KBM-7 (cell line): ENCODE measurements around the gene SMYD5.
A peak's percentile ranks its signal among the peaks of the same experiment; 100 is the strongest.
"Not testable (repeated sequence)": the region's sequence is repeated elsewhere in the genome, so short reads cannot be mapped to it uniquely, and the experiment has no call there.

Experiments used
- DNase-seq: peaks from one replicate; pipeline ENCODE4 v3.0.0-alpha.2; 2015
- in situ Hi-C: fragments of 300-500 bp; cut with MboI; formaldehyde crosslinking; loops from 2 replicates; pipeline ENCODE4 v1.14.3; 2020; ENCODE audit warnings: low sequenced_read_pairs, low pct_unique_long_range_greater_than_20kb, mixed read lengths

Gene SMYD5

DNA sequence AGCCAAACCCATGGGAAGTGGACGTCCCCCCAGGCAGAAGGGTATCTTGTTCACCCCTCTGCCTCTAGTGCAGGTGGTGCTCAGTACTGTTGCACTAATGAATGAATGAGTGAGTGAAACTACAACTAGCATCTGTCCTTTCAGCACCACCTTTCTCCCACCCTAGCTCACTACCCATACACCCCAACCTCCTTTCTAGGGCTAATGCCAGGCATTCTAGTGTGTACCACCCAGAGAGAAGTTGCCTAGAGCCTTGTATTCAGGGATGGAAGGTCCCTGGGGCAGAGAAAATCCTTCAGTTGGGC lies 42.5 kb downstream of the SMYD5 start:
- in situ Hi-C loops = no loop called here
- DNase-seq = no peak

DNA sequence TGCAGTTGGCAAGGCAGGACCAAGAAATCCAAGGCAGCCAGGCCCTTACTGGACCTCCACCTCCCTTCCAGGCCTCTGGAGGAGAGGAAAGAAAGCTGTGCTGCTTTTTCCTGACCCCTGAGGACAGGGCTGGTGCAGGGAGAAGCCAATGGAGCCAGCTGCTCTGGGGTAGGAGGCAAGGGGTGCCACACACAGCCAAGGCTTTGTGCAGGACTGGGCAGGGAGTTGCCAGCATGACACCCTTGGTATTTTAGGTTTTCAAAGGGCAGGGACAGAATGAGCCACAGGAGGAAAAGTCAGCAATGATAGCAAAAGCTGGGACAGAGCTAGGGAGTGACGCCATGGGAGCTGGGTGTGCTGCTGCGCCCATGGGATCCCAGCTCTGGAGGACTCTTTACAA lies 43.0 kb downstream of the SMYD5 start:
- no peak for DNase-seq
- in situ Hi-C loops = no loop called here

DNA sequence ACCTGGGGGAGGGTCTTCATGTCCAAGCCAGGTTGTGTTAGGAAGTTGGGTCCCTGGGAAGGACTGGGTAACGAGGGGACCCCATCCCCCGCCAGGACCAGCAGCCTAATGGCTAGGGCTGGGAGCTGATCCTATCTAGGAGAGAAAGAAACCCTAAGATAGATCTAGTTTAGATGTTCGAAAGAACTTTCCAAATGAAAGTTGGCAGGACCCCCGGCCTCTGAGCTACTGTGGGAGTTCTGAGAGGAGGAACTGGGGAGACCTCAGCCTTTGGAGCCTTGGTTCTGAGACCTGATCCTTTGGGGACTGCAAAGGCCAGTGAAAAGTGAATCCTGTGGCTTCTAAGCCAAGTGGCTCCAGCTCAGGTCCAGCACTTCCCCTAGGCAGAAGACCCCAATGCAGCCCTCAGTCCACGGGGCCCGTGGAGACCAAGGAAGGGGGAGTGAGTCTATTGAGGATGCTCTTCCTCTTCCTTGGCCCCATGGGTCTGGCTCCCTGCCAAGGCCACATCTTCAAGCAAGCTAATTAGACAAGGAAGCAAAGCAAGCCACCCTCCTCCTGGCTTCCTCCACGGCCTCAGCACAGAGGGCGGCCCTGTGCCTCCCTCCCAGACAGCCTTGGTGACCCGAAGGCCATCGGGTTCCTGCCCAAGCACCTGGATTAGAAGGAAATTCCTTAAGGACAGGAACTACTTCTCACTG lies 43.5 kb downstream of the SMYD5 start:
- DNase-seq = peak; percentile 51
- in situ Hi-C loops = no loop called here

DNA sequence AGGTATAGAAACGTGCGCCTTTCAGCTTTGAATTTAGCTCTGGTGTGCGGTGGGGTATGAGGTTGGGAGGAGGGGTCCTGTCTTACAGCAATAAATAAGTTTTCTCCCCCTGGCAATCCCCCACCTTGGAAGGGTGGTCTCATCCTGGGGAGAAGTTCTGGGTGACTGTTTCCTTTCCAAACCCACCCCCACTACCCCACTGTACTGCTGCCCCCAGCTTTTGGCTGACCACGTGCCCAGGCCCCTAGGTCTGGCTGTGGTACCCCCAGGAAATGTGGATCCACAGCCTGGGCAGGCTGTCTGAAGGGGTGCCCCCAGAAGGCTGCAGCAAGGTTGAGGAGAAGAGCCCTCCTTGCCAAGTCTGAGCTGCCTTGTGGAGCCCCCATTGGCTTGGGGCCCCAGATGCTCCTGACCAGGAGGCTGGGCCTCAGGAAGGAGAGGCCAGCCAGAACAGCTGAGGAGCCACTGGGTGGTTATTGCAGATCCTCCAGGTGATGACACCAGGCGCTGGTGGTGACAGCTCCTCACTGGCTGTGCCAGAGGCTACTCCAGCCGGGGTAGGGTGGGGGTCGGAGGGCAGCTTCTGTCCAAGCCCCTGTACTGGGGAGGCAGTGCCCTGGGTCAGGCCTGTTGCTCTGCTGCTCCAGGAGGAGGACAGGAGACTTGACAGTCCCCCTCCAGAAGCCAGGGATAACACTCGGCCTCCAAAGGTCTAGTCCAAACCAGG lies 44.3 kb downstream of the SMYD5 start:
- DNase-seq = no peak
- in situ Hi-C loops = no loop called here

DNA sequence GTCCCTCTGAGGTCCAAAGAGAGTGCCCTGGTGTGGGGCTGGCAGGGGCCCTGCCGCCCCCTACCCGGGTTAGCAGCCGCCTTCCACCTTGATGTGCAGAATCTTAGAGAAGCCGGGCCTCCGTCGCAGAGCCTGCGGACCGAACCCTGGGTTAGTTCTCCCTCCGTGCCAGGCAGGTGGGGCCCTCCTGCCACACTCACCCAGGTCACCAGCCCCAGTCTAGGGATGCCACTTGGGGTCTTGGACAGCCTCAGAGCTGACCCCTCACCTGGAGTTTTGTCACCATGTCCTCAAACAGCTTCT lies 44.8 kb downstream of the SMYD5 start:
- no peak for DNase-seq
- in situ Hi-C loops = no loop called here

DNA sequence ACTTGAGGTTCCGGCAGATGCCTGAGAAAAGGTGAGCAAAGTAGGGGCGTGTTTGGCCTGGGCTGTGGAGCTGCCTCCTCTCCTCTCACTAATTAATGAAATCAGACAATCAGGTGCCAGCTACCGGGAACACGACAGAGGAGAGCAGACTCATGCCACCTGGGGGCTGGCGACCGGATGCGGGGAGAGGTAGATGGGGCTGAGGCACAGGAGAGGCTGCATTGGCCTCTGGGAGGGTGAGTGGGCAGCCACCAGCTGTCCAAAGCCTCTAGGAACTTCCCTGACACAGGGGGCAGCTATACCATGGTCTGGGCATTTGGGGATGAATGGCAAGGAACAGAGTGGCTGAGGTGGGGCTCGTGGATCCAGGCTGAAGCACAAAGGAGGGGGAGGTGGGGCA lies 45.2 kb downstream of the SMYD5 start:
- DNase-seq = no peak
- in situ Hi-C loops = no loop called here

DNA sequence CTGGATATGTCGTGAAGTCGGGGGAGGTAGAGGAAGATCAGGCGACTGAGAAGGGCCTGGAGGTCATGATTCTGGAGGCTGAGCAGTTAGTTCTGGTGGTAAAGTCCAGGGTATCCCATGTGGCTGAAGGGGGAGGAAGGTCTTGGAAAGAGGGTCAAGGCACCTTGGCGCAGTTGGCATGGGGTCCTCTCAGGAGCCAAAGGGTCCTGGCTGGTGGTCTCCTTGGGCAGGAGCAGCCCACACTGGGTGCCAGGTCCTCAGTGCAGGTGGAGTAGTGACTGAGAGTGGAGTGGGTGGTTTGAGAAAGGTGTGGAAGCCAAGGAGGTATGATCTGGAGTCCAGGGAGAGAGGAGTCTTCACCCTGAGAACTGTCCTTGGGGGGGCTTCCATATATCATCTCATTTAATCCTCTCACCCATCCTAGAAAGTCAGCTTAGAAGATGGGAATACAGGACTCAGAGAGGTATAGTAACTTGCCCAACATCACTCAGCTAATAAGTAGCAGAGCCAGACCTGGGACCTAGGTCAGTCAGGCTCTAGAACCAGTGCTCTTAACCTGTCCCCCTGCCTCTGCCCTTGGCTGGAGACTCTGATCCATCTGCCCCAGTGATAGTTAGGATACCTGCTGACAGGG lies 45.8 kb downstream of the SMYD5 start:
- no peak for DNase-seq
- in situ Hi-C loops = no loop called here

DNA sequence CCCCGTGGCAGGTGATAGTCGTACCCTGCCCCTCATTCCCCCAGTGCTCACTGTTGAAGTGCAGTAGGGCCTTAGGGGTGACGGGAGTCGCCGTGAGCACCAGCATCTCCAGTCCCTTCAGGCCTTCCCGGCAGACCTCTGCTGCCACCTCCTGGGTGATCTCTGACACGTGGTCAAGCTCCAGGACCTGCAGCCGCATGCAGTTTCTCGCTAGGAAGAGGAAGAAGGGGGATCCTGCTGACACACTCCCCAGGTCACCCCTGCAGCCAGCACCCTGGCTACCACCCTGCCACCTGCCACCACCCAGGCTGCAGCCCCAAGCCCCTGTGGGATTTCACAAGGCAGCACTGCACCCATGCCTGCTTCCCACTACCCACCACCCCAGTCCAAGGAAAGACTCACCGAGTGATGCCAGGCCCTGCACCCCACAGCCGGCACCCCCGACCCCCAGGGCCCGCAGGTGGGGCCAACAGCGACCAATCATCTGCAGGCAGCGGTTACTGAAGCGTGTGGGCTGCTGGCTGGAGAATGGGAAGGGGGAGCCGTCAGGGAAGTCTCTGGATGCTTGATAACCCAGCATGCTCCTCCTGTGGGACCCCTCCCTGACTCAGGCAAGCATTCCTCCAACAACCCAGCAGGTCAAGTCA lies 46.4 kb downstream of the SMYD5 start:
- peak; percentile 43 for DNase-seq
- in situ Hi-C loops = no loop called here

DNA sequence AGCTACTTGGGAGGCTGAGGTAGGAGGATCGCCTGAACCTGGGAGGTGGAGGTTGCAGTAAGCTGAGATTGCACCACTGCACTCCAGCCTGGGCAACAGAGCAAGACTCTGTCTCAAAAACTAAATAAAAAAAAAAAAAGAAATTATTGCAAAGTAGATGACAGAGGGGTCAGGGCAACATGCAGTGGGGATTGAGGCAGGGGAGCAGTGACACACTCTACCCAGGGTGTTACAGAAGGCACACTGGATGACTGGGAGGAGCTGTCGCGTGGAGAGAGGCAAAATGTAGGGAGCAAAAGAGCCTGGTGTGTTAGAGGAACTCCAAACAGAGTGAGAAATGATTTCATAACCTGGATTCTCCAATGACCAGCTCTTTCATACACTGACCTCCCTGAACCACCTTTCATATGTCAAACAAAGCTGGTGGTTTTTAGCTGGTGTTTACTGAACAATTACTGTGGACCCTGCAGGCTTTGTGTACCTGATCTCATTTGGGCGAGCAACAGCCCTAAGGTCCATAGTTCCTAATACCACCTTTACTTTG lies 48.1 kb downstream of the SMYD5 start:
- in situ Hi-C loops = no loop called here
- no peak for DNase-seq

DNA sequence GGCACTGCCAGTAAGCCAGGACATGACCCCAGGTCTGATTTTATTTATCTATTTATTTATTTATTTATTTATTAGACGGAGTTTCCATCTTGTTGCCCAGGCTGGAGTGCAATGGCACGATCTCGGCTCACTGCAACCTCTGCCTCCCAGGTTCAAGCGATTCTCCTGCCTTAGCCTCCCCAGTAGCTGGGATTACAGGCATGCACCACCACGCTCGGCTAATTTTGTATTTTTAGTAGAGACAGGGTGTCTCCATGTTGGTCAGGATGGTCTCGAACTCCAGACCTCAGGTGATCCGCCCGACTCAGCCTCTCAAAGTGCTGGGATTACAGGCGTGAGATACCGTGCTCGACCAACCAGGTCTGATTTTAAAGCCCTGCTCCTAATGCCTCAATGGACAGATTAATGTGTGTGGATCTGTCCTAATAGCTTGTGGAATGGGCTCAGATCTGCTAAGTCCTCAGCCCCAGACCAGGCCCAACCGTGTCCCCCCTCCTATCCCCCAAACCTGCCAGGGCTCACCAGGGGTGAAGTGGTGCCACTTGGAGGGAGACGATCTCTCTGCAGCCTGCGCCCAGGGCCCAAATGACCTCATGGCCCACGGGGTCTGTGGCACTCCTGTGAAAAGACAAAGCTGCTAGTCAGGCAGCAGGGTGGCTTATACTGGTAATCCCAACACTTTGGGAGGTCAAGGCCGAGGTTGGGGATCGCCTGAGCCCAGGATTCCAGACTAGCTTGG lies 48.8 kb downstream of the SMYD5 start:
- DNase-seq, in situ Hi-C loops: not testable (repeated sequence)

DNA sequence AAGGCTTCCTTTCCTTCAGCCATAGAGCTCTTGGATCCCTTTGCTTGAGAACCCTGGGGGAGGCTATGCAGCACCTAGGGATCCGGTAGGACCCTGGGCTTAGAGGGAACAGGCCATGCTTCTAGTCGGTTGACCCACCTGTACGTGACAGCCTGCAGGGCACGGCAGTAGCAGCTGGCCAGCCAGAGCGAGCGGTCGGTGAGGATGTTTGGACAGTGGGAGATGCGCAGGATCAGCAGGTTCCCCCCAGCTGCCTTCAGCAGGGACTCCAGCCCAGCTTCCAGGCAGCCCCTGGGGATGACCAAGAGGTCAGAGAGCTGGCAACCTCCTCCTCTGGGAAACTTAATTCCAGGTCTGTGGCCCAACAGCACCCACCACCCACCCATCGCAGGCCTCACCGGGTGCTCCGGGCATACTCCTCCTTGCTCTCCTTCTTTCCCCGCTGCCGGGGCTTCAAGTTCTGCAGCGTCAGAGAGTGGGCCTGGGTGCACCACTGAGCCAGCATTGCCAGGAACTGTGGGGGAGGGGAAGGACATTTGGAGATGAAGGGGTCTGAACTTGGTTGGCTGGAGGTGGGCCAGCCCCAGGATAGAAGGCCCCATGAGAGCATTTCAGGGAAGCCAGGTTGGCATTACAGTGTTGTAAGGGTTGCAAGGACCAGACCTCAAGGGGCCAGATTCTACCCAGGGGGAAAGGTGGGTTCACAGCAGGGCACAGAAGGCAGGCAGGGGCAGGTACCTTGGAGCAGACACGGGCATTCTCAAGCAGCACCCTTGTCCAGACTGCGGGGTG lies 49.7 kb downstream of the SMYD5 start:
- DNase-seq = no peak
- in situ Hi-C loops = no loop called here

DNA sequence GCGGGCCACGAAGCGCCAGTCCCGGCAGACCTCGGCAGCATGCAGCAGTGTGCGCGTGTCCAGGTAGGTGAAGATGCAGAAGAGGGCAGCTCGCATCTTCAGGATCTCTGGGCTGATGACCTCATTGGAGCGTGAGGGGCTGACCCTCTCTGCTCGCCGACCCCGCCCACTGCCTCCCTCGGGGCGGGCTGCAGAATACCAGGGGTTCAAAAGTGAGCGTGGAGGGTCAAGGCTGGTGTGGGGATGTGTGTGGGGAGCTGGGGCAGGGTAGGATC lies 50.2 kb downstream of the SMYD5 start:
- no peak for DNase-seq
- in situ Hi-C loops = no loop called here

DNA sequence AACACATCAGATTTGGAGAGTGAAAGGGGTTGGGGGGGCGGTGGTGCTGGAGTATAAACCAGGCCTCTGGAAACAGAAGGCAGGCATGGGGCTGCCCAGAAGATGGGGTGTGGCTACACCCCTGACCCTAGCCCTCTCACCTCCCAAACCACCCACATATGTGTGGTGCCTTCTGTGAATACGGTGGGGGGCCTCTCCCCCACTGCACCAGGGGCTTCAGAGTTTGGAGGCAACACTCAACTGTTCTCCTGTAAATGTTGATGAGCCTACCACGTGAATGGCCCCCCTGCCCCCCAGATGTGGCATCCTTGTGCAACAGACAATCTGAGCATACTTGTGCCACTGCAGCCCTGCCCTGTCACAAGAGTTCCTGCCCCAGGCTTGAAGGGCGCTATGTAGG lies 50.7 kb downstream of the SMYD5 start:
- DNase-seq = no peak
- in situ Hi-C loops = no loop called here

DNA sequence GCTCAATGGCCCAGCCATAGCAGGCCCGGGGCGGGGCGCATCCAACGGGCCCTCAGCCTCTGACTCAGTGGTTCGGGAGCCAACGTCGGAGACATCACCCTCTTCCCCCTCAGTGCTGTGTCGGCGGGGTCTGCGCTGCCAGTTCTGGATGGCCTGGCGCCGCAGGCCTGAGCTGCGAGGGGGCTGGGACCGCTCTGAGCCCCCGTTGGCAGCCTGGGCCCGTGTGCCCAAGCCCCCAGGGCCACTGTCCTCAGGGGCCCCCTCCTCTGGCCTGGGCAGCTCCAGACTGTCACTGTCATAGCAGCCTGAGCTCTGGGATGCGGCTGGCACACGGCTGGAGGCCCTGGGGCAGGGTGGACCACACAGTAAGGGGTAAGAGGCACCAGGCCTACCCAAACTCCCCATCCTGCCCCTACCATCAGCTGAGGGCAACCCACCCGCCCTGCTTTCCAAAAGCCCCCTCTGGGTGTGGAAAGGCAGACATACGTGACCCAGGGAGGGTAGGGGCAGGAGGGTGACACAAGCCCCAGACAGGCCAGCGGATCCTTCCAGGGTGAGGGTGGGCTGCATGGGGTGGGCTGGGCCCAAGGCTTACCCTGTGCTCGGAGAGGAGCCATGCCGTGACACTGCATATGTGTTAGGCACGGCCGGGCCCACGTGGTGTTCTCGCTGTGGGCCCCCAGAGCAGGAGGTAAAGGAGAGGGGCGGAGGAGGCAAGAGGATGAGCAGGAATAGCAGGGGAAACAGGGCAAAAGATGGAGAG lies 51.4 kb downstream of the SMYD5 start:
- in situ Hi-C loops = no loop called here
- DNase-seq = no peak

DNA sequence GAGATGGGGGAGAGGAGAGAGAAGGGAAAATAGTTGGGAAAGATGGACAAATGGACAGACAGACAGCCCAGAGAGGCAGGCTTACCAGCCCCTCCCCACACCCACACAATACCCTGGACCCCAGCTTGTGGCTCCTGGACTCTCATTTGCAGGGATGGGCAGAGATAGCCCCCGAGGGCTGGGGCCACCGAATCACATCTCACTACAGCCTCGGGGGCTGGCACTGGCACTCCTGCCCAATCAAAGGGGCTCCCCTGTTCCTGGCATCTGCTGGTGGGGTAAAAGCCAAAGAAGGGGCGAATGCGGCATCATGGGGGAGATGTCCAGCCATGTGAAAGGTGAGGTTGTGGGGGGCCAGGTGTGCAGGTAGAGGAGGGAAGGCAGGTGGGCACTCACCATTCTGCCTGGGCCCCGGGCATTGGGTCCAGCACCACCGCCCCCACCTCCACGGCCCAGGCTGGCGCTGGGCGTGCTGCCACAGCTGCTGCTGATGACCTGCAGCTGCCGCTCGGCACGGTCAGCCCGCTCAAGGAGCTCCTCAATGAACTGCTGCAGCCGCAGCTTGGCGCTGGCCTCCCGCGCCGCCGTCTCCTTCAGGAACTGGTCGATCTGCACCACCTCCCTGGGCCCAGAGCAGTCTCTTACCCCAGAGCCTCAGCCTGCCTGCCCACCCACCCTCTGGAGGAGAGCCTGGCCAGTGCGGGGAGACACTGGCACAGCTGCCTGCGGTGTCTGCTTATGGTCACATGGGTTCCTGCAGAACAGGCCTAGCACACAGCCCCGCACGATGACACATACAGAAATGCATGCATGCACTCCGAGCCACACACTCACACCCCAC lies 52.2 kb downstream of the SMYD5 start:
- no peak for DNase-seq
- in situ Hi-C loops = no loop called here

DNA sequence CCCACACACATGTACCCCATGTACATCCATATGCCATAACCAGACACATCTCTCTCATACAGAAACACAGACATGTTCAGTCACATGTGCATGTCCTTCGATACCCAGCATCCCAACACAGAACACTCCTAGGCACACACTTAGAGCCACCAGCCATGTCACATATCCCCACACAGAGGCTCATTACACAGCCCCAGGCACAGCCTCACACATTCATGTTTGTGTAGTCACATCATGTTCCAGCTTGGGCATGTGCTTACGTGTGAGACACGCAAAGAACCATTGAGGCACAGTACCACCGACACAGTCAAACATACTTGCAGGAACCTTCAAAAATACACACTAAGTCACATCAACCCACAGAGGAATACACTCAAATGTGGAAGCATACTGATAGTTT lies 53.0 kb downstream of the SMYD5 start:
- no peak for DNase-seq
- in situ Hi-C loops = no loop called here

DNA sequence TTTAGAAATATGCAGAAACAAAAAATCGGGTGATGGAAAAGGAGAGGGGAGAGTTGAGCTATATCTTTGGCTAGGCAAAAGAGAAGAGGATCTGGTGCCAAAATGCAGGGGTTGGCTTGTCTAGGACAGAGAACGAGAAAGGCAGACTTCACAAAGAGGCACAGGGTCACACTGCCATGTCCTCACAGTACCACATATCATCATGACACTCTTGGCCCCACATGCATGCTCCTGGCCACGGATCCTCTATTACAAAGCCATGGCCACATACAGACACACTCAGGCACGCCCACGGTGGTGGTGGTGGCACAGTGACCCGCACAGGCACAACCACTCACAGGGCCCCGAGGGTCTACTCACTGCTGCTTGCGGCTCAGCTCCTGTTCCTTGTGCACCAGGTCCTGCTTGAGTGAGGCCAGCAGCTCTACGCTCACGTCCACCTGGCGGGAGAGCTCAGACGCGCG lies 54.4 kb downstream of the SMYD5 start:
- in situ Hi-C loops = no loop called here

More for the DNA sequence above, 54.4 kb downstream of the SMYD5 start:
- DNase-seq = no peak
